Suppressor macrophage treated with lipopolysaccharide for 1 hour (primary cell): Measurements from ENCODE around the gene YARS1.

Experiments
- DNase-seq, 3 donors: peaks; one replicate each; pipeline ENCODE4 v3.0.0-alpha.2; 2020 to 2022

Gene YARS1

GRCh38 chr1:32817159-32817814 is at the start of gene YARS1, which contains the start of gene S100PBP:
YARS1 (minus strand) TSS chr1:32817358; CDS start chr1:32817244, 114 bp downstream.
S100PBP (plus strand) TSS chr1:32817653; CDS start chr1:32826100, 8,447 bp downstream.
- peak; percentile 99 for DNase-seq

GRCh38 chr1:32865639-32866405 is 48.7 kb upstream of the YARS1 start:
- DNase-seq, result no peak

GRCh38 chr1:32864375-32865019 is 47.3 kb upstream of the YARS1 start:
- DNase-seq, result no peak

GRCh38 chr1:32863881-32864245 is 46.7 kb upstream of the YARS1 start:
- no peak for DNase-seq

- DNase-seq, result peak; percentile 49 to 63 (median 51)
Measured at GRCh38 chr1:32863218-32863880, 46.2 kb upstream of the YARS1 start.

GRCh38 chr1:32861904-32862695 is 44.9 kb upstream of the YARS1 start:
- DNase-seq, result peak; percentile 61 to 73 (median 71)

GRCh38 chr1:32860566-32860965 is 43.4 kb upstream of the YARS1 start:
- DNase-seq, result no peak

- DNase-seq, result no peak
Measured at GRCh38 chr1:32859915-32860314, 42.8 kb upstream of the YARS1 start.

GRCh38 chr1:32858791-32859190 is 41.6 kb upstream of the YARS1 start:
- DNase-seq, result no peak

- no peak for DNase-seq
Measured at GRCh38 chr1:32858136-32858535, 41.0 kb upstream of the YARS1 start.

GRCh38 chr1:32855861-32856617 is 38.9 kb upstream of the YARS1 start:
- DNase-seq, result no peak

- no peak for DNase-seq
Measured at GRCh38 chr1:32848354-32849063, 31.4 kb upstream of the YARS1 start.

- DNase-seq, result no peak
Measured at GRCh38 chr1:32831878-32832277, 14.7 kb upstream of the YARS1 start.

- DNase-seq, result no peak
Measured at GRCh38 chr1:32830092-32830852, 13.1 kb upstream of the YARS1 start.

- peak; percentile 25 to 48 (median 33) for DNase-seq
Measured at GRCh38 chr1:32828341-32828740, 11.2 kb upstream of the YARS1 start.

- DNase-seq, result peak; percentile 24 to 28 (median 28)
Measured at GRCh38 chr1:32825181-32825580, 8.0 kb upstream of the YARS1 start.

- DNase-seq, result peak in 1 of 3 donors; percentile 4
Measured at GRCh38 chr1:32818804-32819541, 1.8 kb upstream of the YARS1 start.

- peak; percentile 37 to 67 (median 43) for DNase-seq
Measured at GRCh38 chr1:32817815-32818786, 943 bp upstream of the YARS1 start.
